HepG2 (cell line): ENCODE data around the gene PRR19. TPM values are rescaled to one million over a fixed set of nuclear protein-coding genes. Genes with fewer than 3 reads are reported as not detected.

Experiments
- ATAC-seq: fragments of 200-7000 bp; cut with Tn5 transposase; 3 replicates; pipeline ENCODE4 v1.9.1; 2020; ENCODE audit warnings: mild to moderate bottlenecking, moderate library complexity
- BruUV-seq: library from RNA; stranded (reverse); fragments of 400-500 nt; replicated peaks from 2 replicates; lab custom pipeline; 2021; lab: Mats Ljungman, UMichigan
- CTCF ChIA-PET: fragments of 300-600 bp; formaldehyde crosslinking; extraction: SDS; loops from one replicate; lab custom pipeline; 2021; ENCODE audit warnings: low total read pairs, inconsistent platforms, low intra/inter-chr PET ratio; lab: Yijun Ruan, JAX
- POLR2A ChIA-PET: fragments of 350-600 bp; sonication (Branson Sonifier 250); formaldehyde crosslinking; loops from one replicate; lab custom pipeline; 2020; ENCODE audit warnings: antibody characterized with exemption, inconsistent platforms; lab: Yijun Ruan, JAX
- DNase-seq: peaks from one replicate; pipeline ENCODE4 v3.0.0-alpha.2; 2015; ENCODE audit warnings: low spot score
- FAIRE-seq: peaks from 3 replicates; lab custom pipeline; 2011; peaks lifted over from hg19 to GRCh38; lab: Jason Lieb, UNC
- H2AFZ ChIP-seq: one replicate; pipeline ENCODE4 v1.6.1; 2011; ENCODE audit warnings: low read length, inconsistent platforms
- H3K27ac ChIP-seq: fragments of 300-600 bp; 3 replicates; pipeline ENCODE4 v1.8.0; 2011; ENCODE audit warnings: mixed run types, mild to moderate bottlenecking, mixed read lengths, low read length, inconsistent platforms; ENCODE audit not compliant: insufficient read depth; ENCODE audit errors: extremely low read length
- H3K27me3 ChIP-seq, 2 experiments: fragments of 200-600 bp in 1 of 2; 2 replicates in 1 of 2; 3 replicates in 1 of 2; pipeline versions ENCODE4 v1.6.0 to v1.8.0; 2011; ENCODE audit warnings: low read length in 2 of 2, mild to moderate bottlenecking in 2 of 2, moderate library complexity in 2 of 2, inconsistent platforms in 1 of 2; ENCODE audit not compliant: insufficient read depth in 2 of 2, control insufficient read depth in 1 of 2
- H3K36me3 ChIP-seq, 2 experiments: fragments of 200-600 bp in 1 of 2; replicated peaks in 1 of 2; 2 replicates in 1 of 2; 3 replicates in 1 of 2; pipeline versions ENCODE4 v1.5.1 to v1.8.0; 2011; ENCODE audit warnings: low read length in 2 of 2, inconsistent platforms in 1 of 2; ENCODE audit not compliant: insufficient read depth in 2 of 2, control insufficient read depth in 1 of 2
- H3K4me1 ChIP-seq: 2 replicates; pipeline ENCODE4 v1.5.1; 2012; ENCODE audit warnings: low read length, inconsistent platforms; ENCODE audit not compliant: insufficient read depth
- H3K4me2 ChIP-seq: 2 replicates; pipeline ENCODE4 v1.6.0; 2011; ENCODE audit warnings: low read depth, low read length, inconsistent platforms
- H3K4me3 ChIP-seq, 3 experiments: fragments of 200-600 bp in 1 of 3; sonication (generic), shearing (Covaris generic) in 1 of 3; replicated peaks in 1 of 3; 2 replicates each; pipeline ENCODE4 v1.5.1; 2011 to 2016; ENCODE audit warnings: low read length in 3 of 3, inconsistent platforms in 2 of 3, low read depth in 2 of 3, mild to moderate bottlenecking in 2 of 3, control low read depth in 1 of 3, mixed read lengths in 1 of 3; ENCODE audit not compliant: insufficient read depth in 1 of 3
- H3K79me2 ChIP-seq: one replicate; pipeline ENCODE4 v1.6.1; 2011; ENCODE audit warnings: low read length, inconsistent platforms; ENCODE audit not compliant: insufficient read depth
- H3K9ac ChIP-seq: 2 replicates; pipeline ENCODE4 v1.6.0; 2011; ENCODE audit warnings: mild to moderate bottlenecking, low read depth, low read length, inconsistent platforms; ENCODE audit not compliant: insufficient read depth
- H3K9me3 ChIP-seq: 2 replicates; pipeline ENCODE4 v1.5.1; 2012; ENCODE audit warnings: mild to moderate bottlenecking, low read length
- H4K20me1 ChIP-seq: 2 replicates; pipeline ENCODE4 v1.6.0; 2011; ENCODE audit warnings: inconsistent platforms, mild to moderate bottlenecking, low read length, moderate library complexity; ENCODE audit not compliant: insufficient read depth
- JUN ChIP-seq: sonication (generic); formaldehyde crosslinking; IDR thresholded peaks from 2 replicates; pipeline ENCODE4 v1.4.0; 2020; ENCODE audit warnings: mild to moderate bottlenecking, missing genetic modification reagents
- MAFG ChIP-seq: sonication (generic); formaldehyde crosslinking; IDR thresholded peaks from 2 replicates; pipeline ENCODE4 v1.5.1; 2020; ENCODE audit warnings: mild to moderate bottlenecking, missing genetic modification reagents
- MAFK ChIP-seq, 2 experiments: IDR thresholded peaks in 1 of 2; conservative IDR thresholded peaks in 1 of 2; 2 replicates each; pipeline ENCODE4 v1.6.1; 2011; ENCODE audit warnings: improper control_type of control experiment in 2 of 2, low read length in 2 of 2
- RBFOX2 ChIP-seq: fragments of 200-400 bp; formaldehyde crosslinking; IDR thresholded peaks from 2 replicates; pipeline ENCODE4 v1.6.1; 2017; ENCODE audit warnings: low read depth, mild to moderate bottlenecking, low read length
- SMAD1 ChIP-seq: sonication (generic); formaldehyde crosslinking; IDR thresholded peaks from 2 replicates; pipeline ENCODE4 v1.4.0; 2020; ENCODE audit warnings: missing genetic modification reagents, low read depth, mild to moderate bottlenecking, borderline replicate concordance
- ZIK1 ChIP-seq: sonication (generic); formaldehyde crosslinking; IDR thresholded peaks from 2 replicates; pipeline ENCODE4 v1.5.0; 2020; ENCODE audit warnings: mild to moderate bottlenecking, low read depth, missing genetic modification reagents, borderline replicate concordance
- ZNF274 ChIP-seq: sonication (generic); formaldehyde crosslinking; IDR thresholded peaks from 2 replicates; pipeline ENCODE4 v1.5.1; 2020; ENCODE audit warnings: mild to moderate bottlenecking, missing genetic modification reagents
- ZNF335 ChIP-seq: sonication (generic); formaldehyde crosslinking; IDR thresholded peaks from 2 replicates; pipeline ENCODE4 v1.4.0; 2020; ENCODE audit warnings: missing genetic modification reagents
- WGBS: methylation state at CpG from one replicate; pipeline ENCODE4 v1.1.6; 2017; ENCODE audit warnings: low lambda C conversion rate; 5-methylcytosine and 5-hydroxymethylcytosine counted together
- in situ Hi-C: cut with HindIII; loops from 2 replicates; pipeline ENCODE4 v1.10.0; 2017; ENCODE audit warnings: low pct_unique_long_range_greater_than_20kb; ENCODE audit not compliant: extremely low pct_ligation_motif_present
- intact Hi-C: fragments of 100-400 bp; cut with micrococcal nuclease; formaldehyde crosslinking; loops from one replicate; pipeline ENCODE4 v1.10.0; 2022; ENCODE audit not compliant: unreplicated experiment
- polyA plus RNA-seq, 8 experiments: library from polyadenylated mRNA; depleted of rRNA in 3 of 8; stranded (reverse) in 7 of 8; unstranded in 1 of 8; fragments of >200 nt; fragmentation: Illumina TruSeq in 4 of 8; extraction: Trizol in 4 of 8; gene quantifications; 2 replicates each; pipeline versions ENCODE4 v1.2.1 to v1.2.3, GENCODE V29; 2011 to 2016; ENCODE audit warnings: low read depth in 4 of 8, missing spikeins in 1 of 8, mixed read lengths in 1 of 8; ENCODE audit not compliant: insufficient read depth in 1 of 8
- total RNA-seq, 5 experiments: library from RNA; depleted of rRNA; stranded (reverse); fragments of >200 nt; fragmentation: Illumina TruSeq; extraction: Trizol; gene quantifications; 2 replicates each; pipeline ENCODE4 v1.2.3, GENCODE V29; 2016; ENCODE audit warnings: low read depth in 1 of 5

PRR19 gene
- total and polyA plus RNA-seq, 2 of the 13 experiments (the other 11 are each of a cell fraction or from before 2014, with no cell fraction given), result 0.21 to 0.33 TPM

DNA sequence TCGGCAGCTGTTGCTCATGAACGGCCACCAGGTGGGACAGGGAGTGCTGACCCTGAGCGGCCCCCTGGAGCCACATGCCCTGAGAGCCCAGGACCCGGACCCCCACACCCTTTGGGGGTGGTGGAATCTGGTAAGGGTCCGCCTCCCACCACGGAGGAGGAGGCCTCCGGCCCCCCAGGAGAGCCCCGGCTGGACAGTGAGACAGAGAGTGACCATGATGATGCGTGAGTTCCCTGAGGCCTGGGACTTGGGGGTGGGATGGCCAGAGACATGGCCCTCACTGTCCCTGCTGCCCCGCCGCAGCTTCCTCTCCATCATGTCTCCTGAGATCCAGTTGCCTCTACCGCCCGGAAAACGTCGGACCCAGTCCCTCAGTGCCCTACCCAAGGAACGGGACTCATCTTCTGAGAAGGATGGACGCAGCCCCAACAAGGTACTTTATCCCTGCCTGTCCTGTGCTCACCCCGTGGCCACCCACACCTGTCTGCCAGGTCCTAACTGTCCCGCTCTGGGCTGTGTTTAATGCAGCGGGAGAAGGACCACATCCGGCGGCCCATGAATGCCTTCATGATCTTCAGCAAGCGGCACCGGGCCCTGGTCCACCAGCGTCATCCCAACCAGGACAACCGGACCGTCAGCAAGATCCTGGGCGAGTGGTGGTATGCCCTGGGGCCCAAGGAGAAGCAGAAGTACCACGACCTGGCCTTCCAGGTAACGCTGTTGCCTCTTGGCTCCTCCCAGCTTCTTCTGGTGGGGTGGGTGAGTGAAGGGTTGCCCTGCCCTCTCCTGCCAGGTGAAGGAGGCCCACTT lies 14.7 kb upstream of the PRR19 start:
- Histone ChIP-seq H3K79me2 (peaks cover 26% of the 10 kb centered on the region), H3K4me1 (peaks cover 31% of the 10 kb centered on the region), H3K27me3 (no peaks in the 10 kb centered on the region; a peak in 1 of 5 replicates), H3K4me3 (no peak overlapping the region), H3K27ac (no peak overlapping the region), H3K4me2 (no peak overlapping the region), H4K20me1 (peaks cover 11% of the 10 kb centered on the region; the same call in 1 of the 2 replicates), H3K9me3 (no peaks in the 10 kb centered on the region), H2AFZ (no peak overlapping the region), H3K9ac (no peak overlapping the region), H3K36me3 (peaks cover 25 to 54% of the 10 kb centered on the region in 2 experiments; a peak in 4 of 5 replicates)
- DNase-seq (no peak), FAIRE-seq (no peak)
- in situ Hi-C loops, result loop anchor here (5.0 kb wide), 1 partner anchor 35 kb away; no protein-coding TSS in a partner anchor
- POLR2A ChIA-PET, result no interaction called here
- intact Hi-C loops, result no loop called here
- CTCF ChIA-PET, result no interaction called here
- TF ChIP-seq ZIK1 (CRISPR knock-in tag) (no peak), MAFG (peak; percentile 43; the same call in 1 of the 2 replicates), JUN (CRISPR knock-in tag) (no peak), SMAD1 (CRISPR knock-in tag) (no peak), RBFOX2 (no peak), ZNF335 (CRISPR knock-in tag) (no peak), ZNF274 (no peak), MAFK (conservative IDR thresholded peaks at IDR 0.05 in 1 of 2, IDR thresholded peaks at IDR 0.05 in 1 of 2; ENCODE audit: low read length in 2 of 2) (peak in 1 of 2 experiments; percentile 95; a peak in 1 of 4 replicates)
- TF ChIP-seq, all 625 proteins: peak for 2
- over 99% methylated on average over 15 of the region's 30 CpGs for WGBS
- no peak for ATAC-seq
- BruUV-seq, result TSS peak; percentile 10
